ENCODE data around the gene DTX3.

Gene DTX3

GRCh38 chr12:57620936-57621496 lies 16.4 kb downstream of the DTX3 start:
- DNase-seq = no peak

- DNase-seq = peak; percentile 60
Observed at GRCh38 chr12:57621497-57622292, 17.1 kb downstream of the DTX3 start.

- DNase-seq = no peak
Observed at GRCh38 chr12:57622293-57623245, 17.9 kb downstream of the DTX3 start.

- no peak for DNase-seq
Observed at GRCh38 chr12:57623385-57623784, 18.8 kb downstream of the DTX3 start.

- DNase-seq = no peak
Observed at GRCh38 chr12:57623811-57624390, 19.3 kb downstream of the DTX3 start.

GRCh38 chr12:57624441-57625220 lies 20.0 kb downstream of the DTX3 start:
- DNase-seq = no peak

- DNase-seq = no peak
Observed at GRCh38 chr12:57625261-57626032, 20.8 kb downstream of the DTX3 start.

GRCh38 chr12:57626111-57626920 lies 21.7 kb downstream of the DTX3 start:
- no peak for DNase-seq

GRCh38 chr12:57626921-57627445 lies 22.4 kb downstream of the DTX3 start:
- DNase-seq = no peak

- no peak for DNase-seq
Observed at GRCh38 chr12:57627501-57628279, 23.1 kb downstream of the DTX3 start.

GRCh38 chr12:57628280-57629191 lies 23.9 kb downstream of the DTX3 start:
- no peak for DNase-seq

GRCh38 chr12:57629897-57630471 lies 25.4 kb downstream of the DTX3 start:
- no peak for DNase-seq

- no peak for DNase-seq
Observed at GRCh38 chr12:57630891-57631433, 26.3 kb downstream of the DTX3 start.

GRCh38 chr12:57631566-57632072 lies 27.0 kb downstream of the DTX3 start:
- no peak for DNase-seq

GRCh38 chr12:57632073-57632957 lies 27.7 kb downstream of the DTX3 start:
- no peak for DNase-seq

Measured in CD4-positive, alpha-beta T cell treated with Interleukin-17A for 1 hour (primary cell).